ENCODE measurements around the gene IL11RA. TPM values are rescaled to one million over a fixed set of nuclear protein-coding genes. Genes with fewer than 3 reads are reported as not detected.
A peak's percentile ranks its signal among the peaks of the same experiment; 100 is the strongest.

IL11RA gene
- total and polyA plus RNA-seq, 2 of the 8 experiments (the other 6 are each of a cell fraction or from before 2014, with no cell fraction given) = 5.5 to 9.1 TPM

DNA sequence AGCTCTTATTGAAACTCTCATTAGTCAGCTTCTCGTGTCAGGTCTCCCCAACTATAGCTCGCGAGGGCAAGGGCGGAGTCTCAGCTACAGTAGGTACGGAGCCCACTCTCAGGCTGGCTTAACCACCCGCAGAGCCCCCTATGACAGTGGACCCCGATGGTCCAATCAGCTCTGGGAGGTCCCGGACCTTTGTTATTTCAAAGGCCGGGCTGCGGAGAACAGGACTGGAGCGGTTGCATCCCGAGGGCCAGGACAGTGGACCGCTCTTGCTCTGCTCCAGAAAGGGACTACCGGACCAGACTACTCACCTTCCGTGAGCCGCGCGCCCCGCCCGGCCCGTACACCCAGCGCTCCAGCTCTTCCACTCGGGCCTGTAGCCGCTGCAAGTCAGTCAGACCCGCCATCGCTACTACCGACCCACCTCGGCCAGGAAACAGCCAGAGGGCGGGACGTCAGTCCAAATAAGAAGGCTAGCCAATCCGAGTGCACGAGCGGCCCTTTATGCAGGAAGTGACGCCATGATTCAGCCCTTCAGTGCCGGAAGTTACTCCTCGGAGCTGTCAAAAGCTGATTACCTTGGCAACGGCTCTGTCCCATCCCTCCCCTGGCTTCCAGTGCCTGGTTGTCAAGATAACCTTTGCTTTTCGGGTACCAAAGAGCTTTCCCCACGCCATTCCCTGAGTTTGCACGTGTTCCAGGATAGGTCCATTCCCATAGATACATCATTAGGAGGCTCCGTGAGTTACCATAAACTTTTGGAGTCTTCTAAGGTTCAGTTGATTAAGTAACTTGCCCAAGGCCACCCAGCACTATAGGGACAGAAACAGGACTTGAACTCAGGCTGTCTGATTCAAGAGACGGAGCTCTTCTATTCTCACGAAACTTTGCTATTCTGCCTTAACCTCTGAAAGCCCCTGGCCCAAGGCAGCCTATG is 31.7 kb upstream of the IL11RA start, which contains the start of gene DCTN3:
Gene DCTN3, minus strand, starts transcription at position 435 of the 934 bp plus-strand sequence. Its CDS starts 31 bp downstream, at position 404.
- Histone ChIP-seq H4K5ac (ENCODE audit: insufficient read length, low read depth, low read length) (no peak within 1 kb of the TSS), H3K23me2 (ENCODE audit: low read depth, low read length) (peaks cover 7% of the 10 kb centered on the region; the same call in 1 of the 2 replicates), H3K36me3 (ENCODE audit: control insufficient read depth in 2 of 4, insufficient read depth in 4 of 4, low read length in 3 of 4) (no peaks in the 10 kb centered on the region; a peak in 1 of 8 replicates), H2AFZ (ENCODE audit: low read length) (no peak within 1 kb of the TSS; the same call in 1 of the 2 replicates), H4K91ac (replicated peaks; ENCODE audit: insufficient read length, low read length) (no peak within 1 kb of the TSS), H2AK5ac (ENCODE audit: low read depth, low read length) (no peak within 1 kb of the TSS), H3K79me2 (ENCODE audit: control insufficient read depth in 1 of 2, insufficient read depth in 2 of 2, low read length in 2 of 2) (no peaks in the 10 kb centered on the region), H3K27me3 (replicated peaks in 1 of 4; ENCODE audit: control insufficient read depth in 3 of 4, extremely low read depth in 1 of 4, insufficient read depth in 3 of 4, low read length in 3 of 4) (peaks cover 17 to 37% (median 35%) of the 10 kb centered on the region in 4 experiments), H2BK5ac (ENCODE audit: low read depth, low read length) (no peak within 1 kb of the TSS), H3K23ac (ENCODE audit: insufficient read length) (no peak within 1 kb of the TSS), H2BK15ac (ENCODE audit: low read length) (no peak within 1 kb of the TSS), H3K18ac (ENCODE audit: extremely low read depth, low read length) (no peak within 1 kb of the TSS), H4K20me1 (replicated peaks in 1 of 2; ENCODE audit: control insufficient read depth in 1 of 2, insufficient read depth in 2 of 2, low read length in 2 of 2) (peaks cover 0 to 2% of the 10 kb centered on the region in 2 experiments), H4K8ac (ENCODE audit: extremely low read depth, insufficient read depth, low read length) (0 out of 2 replicates have a peak within 1 kb of the TSS, but pooled peaks have one; percentile 15), H3K9me3 (ENCODE audit: insufficient read depth in 2 of 2, low read depth in 1 of 2, low read length in 1 of 2) (no peaks in the 10 kb centered on the region), H2BK120ac (replicated peaks; ENCODE audit: low read depth, low read length) (no peak within 1 kb of the TSS), H3K56ac (replicated peaks; ENCODE audit: insufficient read length, low read depth, low read length) (no peak within 1 kb of the TSS), H3K27ac (ENCODE audit: low read depth, low read length) (no peak within 1 kb of the TSS), H2BK20ac (ENCODE audit: low read length) (no peak within 1 kb of the TSS), H3K79me1 (ENCODE audit: low read depth, low read length) (no peaks in the 10 kb centered on the region; the same call in 1 of the 2 replicates), H3K14ac (ENCODE audit: insufficient read length) (no peak within 1 kb of the TSS), H2BK12ac (ENCODE audit: low read depth, low read length) (no peak within 1 kb of the TSS), H3K9ac (replicated peaks in 1 of 4; ENCODE audit: extremely low read depth in 1 of 4, low read depth in 3 of 4, low read length in 3 of 4) (peak within 1 kb of the TSS in 3 of 4 experiments; percentile 35 to 45 (median 43); a peak in 4 of 7 replicates), H3K4me2 (ENCODE audit: insufficient read depth in 1 of 2, low read depth in 2 of 2, low read length in 2 of 2) (peak within 1 kb of the TSS; percentile 76 to 86), H3K4me3 (ENCODE audit: extremely low read depth in 1 of 4, insufficient read depth in 2 of 4, low read depth in 3 of 4, low read length in 4 of 4) (peak within 1 kb of the TSS; percentile 55 to 79 (median 72)), H3K4ac (replicated peaks; ENCODE audit: insufficient read length, low read depth, low read length) (no peak within 1 kb of the TSS), H3K4me1 (replicated peaks in 1 of 4; ENCODE audit: control insufficient read depth in 3 of 4, insufficient read depth in 4 of 4, low read length in 3 of 4) (peaks cover 0 to 5% (median 4%) of the 10 kb centered on the region in 4 experiments; a peak in 5 of 7 replicates)
- POLR2A ChIA-PET (ENCODE audit: partially characterized antibody) = interaction anchor here (1.1 kb wide), 1 partner anchor 24 kb away, joined by 3 read pairs; no protein-coding TSS in a partner anchor
- WGBS, 2 experiments (ENCODE audit: extremely low coverage in 1 of 2, insufficient coverage in 1 of 2, insufficient read length in 1 of 2, insufficient replicate concordance in 2 of 2, low coverage in 1 of 2, low lambda C conversion rate in 2 of 2, missing lambda C conversion rate in 1 of 2) = 9% methylated on average over 43 of the region's 43 CpGs; no CpG with 5 or more reads in 1 of the 2 experiments
- peak; percentile 98 for FAIRE-seq
- CTCF ChIA-PET (ENCODE audit: partially characterized antibody) = interaction anchor here (1.1 to 4.7 kb wide), 10 partner anchors 9 to 119 kb away, joined by 3 to 65 read pairs (median 6); partner anchors contain the start of genes ARID3C, GALT, RPP25L and SIGMAR1
- peak in 1 of 2 experiments; percentile 83 for DNase-seq (ENCODE audit: low read depth in 1 of 2, low spot score in 2 of 2)
- no peak for TF ChIP-seq RNF2 (IDR thresholded peaks at IDR 0.05; ENCODE audit: borderline replicate concordance, low read depth, low read length, missing control alignments, poor library complexity, severe bottlenecking)
- TF ChIP-seq SIRT6 (IDR thresholded peaks at IDR 0.05; ENCODE audit: low read length) = no peak
- no peak for TF ChIP-seq POLR2AphosphoS5 (IDR thresholded peaks at IDR 0.05; ENCODE audit: low read depth, low read length)
- no peak for TF ChIP-seq TCF12 (IDR thresholded peaks at IDR 0.05; ENCODE audit: low read depth, low read length)
- TF ChIP-seq GTF2F1 (IDR thresholded peaks at IDR 0.05; ENCODE audit: borderline replicate concordance, low read depth, low read length) = no peak
- TF ChIP-seq RBBP5 (IDR thresholded peaks at IDR 0.05; ENCODE audit: borderline replicate concordance, low read depth, low read length) = no peak
- no peak for TF ChIP-seq POLR2A (IDR thresholded peaks at IDR 0.05; ENCODE audit: control extremely low read depth in 1 of 2, low read depth in 2 of 2, low read length in 2 of 2)
- peak; percentile 89 for TF ChIP-seq CREB1 (IDR thresholded peaks at IDR 0.05)
- no peak for TF ChIP-seq BCL11A (IDR thresholded peaks at IDR 0.05; ENCODE audit: low read depth in 2 of 2, low read length in 2 of 2)
- TF ChIP-seq JUND (IDR thresholded peaks at IDR 0.05; ENCODE audit: low read length) = no peak
- no peak for TF ChIP-seq FOSL1 (IDR thresholded peaks at IDR 0.05; ENCODE audit: insufficient read depth, low read depth, low read length)
- peak; percentile 75 for TF ChIP-seq YY1 (IDR thresholded peaks at IDR 0.05; ENCODE audit: low read depth, low read length)

Data from H1 (cell line).